HepG2 (cell line): ENCODE measurements around the gene DOCK4.

ENCODE experiments used
- CTCF ChIP-seq: sonication (generic); formaldehyde crosslinking; IDR thresholded peaks from 2 replicates; pipeline ENCODE4 v1.5.0; 2020; ENCODE audit warnings: mild to moderate bottlenecking, missing genetic modification reagents, moderate library complexity
- EZH2 ChIP-seq: conservative IDR thresholded peaks from 2 replicates; pipeline ENCODE4 v1.6.1; 2012; ENCODE audit warnings: mild to moderate bottlenecking, low read depth, low read length, moderate library complexity
- GTF2F1 ChIP-seq: fragments of 150-350 bp; IDR thresholded peaks from 2 replicates; pipeline ENCODE4 v1.6.1; 2014; ENCODE audit warnings: low read length
- MAFK ChIP-seq, 2 experiments: IDR thresholded peaks in 1 of 2; conservative IDR thresholded peaks in 1 of 2; 2 replicates each; pipeline ENCODE4 v1.6.1; 2011; ENCODE audit warnings: improper control_type of control experiment in 2 of 2, low read length in 2 of 2
- NFIC ChIP-seq: IDR thresholded peaks from 2 replicates; pipeline ENCODE4 v1.6.1; 2012; ENCODE audit warnings: mild to moderate bottlenecking, low read length, inconsistent platforms
- SNAI1 ChIP-seq: sonication (generic); formaldehyde crosslinking; IDR thresholded peaks from 2 replicates; pipeline ENCODE4 v1.5.0; 2020; ENCODE audit warnings: mild to moderate bottlenecking, missing genetic modification reagents, borderline replicate concordance
- SP2 ChIP-seq: sonication (generic); formaldehyde crosslinking; IDR thresholded peaks from 2 replicates; pipeline ENCODE4 v1.5.1; 2020; ENCODE audit warnings: mild to moderate bottlenecking, missing genetic modification reagents
- XRCC5 ChIP-seq: fragments of 200-400 bp; formaldehyde crosslinking; optimal IDR thresholded peaks from 2 replicates; pipeline ENCODE3; 2017; ENCODE audit warnings: mild to moderate bottlenecking, low read length
- ZBTB4 ChIP-seq: sonication (generic); formaldehyde crosslinking; IDR thresholded peaks from 2 replicates; pipeline ENCODE4 v1.4.0; 2020; ENCODE audit warnings: missing genetic modification reagents, mild to moderate bottlenecking, borderline replicate concordance
- ZNF12 ChIP-seq: sonication (generic); formaldehyde crosslinking; IDR thresholded peaks from 2 replicates; pipeline ENCODE4 v1.5.0; 2020; ENCODE audit warnings: missing genetic modification reagents
- ZNF296 ChIP-seq: sonication (generic); formaldehyde crosslinking; conservative IDR thresholded peaks from 2 replicates; pipeline ENCODE4 v1.5.0; 2020; ENCODE audit warnings: mild to moderate bottlenecking, missing genetic modification reagents
- TF ChIP-seq, protein P1 (sequence below): fragments of 450-650 bp; IDR thresholded peaks from 2 replicates; pipeline ENCODE4 v1.6.1; 2017

DNA sequence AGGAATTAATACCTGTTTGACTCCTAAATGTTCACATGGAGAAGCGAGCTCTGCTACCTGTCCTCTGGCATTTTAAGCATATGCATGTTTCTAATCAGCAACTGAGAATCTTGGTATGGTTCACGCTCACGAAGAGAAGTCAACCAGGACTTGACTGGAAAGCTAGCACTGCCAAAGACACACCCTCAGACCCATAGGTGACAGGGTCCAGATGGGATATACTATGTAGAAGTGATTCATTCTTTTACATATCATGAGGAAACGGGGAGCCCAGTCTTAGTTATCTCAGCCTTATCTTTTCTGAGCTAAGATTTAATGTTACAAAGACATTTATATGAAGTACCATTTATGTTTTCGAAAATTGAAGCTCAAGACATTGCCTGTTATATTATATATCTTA is 313.0 kb downstream of the DOCK4 start:
- TF ChIP-seq SNAI1 (CRISPR knock-in tag): no peak
- TF ChIP-seq GTF2F1: no peak
- TF ChIP-seq ZNF296 (CRISPR knock-in tag): no peak
- TF ChIP-seq NFIC: no peak
- TF ChIP-seq EZH2: no peak
- TF ChIP-seq ZNF12 (CRISPR knock-in tag): no peak
- no peak for TF ChIP-seq MAFK (conservative IDR thresholded peaks at IDR 0.05 in 1 of 2, IDR thresholded peaks at IDR 0.05 in 1 of 2; ENCODE audit: low read length in 2 of 2)
- TF ChIP-seq XRCC5: no peak
- TF ChIP-seq ZBTB4 (CRISPR knock-in tag): no peak
- TF ChIP-seq CTCF (CRISPR knock-in tag): no peak
- TF ChIP-seq, protein P1, sequence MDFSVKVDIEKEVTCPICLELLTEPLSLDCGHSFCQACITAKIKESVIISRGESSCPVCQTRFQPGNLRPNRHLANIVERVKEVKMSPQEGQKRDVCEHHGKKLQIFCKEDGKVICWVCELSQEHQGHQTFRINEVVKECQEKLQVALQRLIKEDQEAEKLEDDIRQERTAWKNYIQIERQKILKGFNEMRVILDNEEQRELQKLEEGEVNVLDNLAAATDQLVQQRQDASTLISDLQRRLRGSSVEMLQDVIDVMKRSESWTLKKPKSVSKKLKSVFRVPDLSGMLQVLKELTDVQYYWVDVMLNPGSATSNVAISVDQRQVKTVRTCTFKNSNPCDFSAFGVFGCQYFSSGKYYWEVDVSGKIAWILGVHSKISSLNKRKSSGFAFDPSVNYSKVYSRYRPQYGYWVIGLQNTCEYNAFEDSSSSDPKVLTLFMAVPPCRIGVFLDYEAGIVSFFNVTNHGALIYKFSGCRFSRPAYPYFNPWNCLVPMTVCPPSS: no peak
- TF ChIP-seq SP2 (CRISPR knock-in tag): no peak
